Mononuclear cell (primary cell): ENCODE results near the gene TMEM198. TPM values are rescaled to one million over a fixed set of nuclear protein-coding genes. Genes with fewer than 3 reads are reported as not detected.

Source experiments
- H3K27me3 ChIP-seq: 2 replicates; pipeline ENCODE4 v1.6.0; 2011; ENCODE audit warnings: low read length, control low read depth; ENCODE audit not compliant: insufficient read depth
- H3K4me1 ChIP-seq: 2 replicates; pipeline ENCODE4 v1.5.1; 2011; ENCODE audit warnings: mild to moderate bottlenecking, low read length, control low read depth; ENCODE audit not compliant: insufficient read depth
- H3K4me3 ChIP-seq: 2 replicates; pipeline ENCODE4 v1.5.1; 2011; ENCODE audit warnings: mild to moderate bottlenecking, low read length, moderate library complexity
- H3K9me3 ChIP-seq: 2 replicates; pipeline ENCODE4 v1.5.1; 2011; ENCODE audit warnings: low read depth, mild to moderate bottlenecking, control low read depth, low read length
- total RNA-seq: library from RNA; depleted of rRNA; stranded (reverse); fragments of >200 nt; gene quantifications from one replicate; pipeline ENCODE4 v1.2.3, GENCODE V29; 2012

The TMEM198 gene
- total RNA-seq, 1 donor: not detected

- Histone ChIP-seq H3K4me1 (peaks cover 32% of the 10 kb centered on the region), H3K9me3 (no peaks in the 10 kb centered on the region), H3K4me3 (peak overlapping the region; percentile 52), H3K27me3 (peaks cover 23% of the 10 kb centered on the region)
Observed at GRCh38 chr2:219542931-219543595, 765 bp upstream of the TMEM198 start.

- no peak overlapping the region for H3K4me3 ChIP-seq
- H3K4me1 ChIP-seq: peaks cover 32% of the 10 kb centered on the region
- peaks cover 23% of the 10 kb centered on the region for H3K27me3 ChIP-seq
- no peaks in the 10 kb centered on the region for H3K9me3 ChIP-seq
Observed at GRCh38 chr2:219544567-219544966, 739 bp downstream of the TMEM198 start.

DNA sequence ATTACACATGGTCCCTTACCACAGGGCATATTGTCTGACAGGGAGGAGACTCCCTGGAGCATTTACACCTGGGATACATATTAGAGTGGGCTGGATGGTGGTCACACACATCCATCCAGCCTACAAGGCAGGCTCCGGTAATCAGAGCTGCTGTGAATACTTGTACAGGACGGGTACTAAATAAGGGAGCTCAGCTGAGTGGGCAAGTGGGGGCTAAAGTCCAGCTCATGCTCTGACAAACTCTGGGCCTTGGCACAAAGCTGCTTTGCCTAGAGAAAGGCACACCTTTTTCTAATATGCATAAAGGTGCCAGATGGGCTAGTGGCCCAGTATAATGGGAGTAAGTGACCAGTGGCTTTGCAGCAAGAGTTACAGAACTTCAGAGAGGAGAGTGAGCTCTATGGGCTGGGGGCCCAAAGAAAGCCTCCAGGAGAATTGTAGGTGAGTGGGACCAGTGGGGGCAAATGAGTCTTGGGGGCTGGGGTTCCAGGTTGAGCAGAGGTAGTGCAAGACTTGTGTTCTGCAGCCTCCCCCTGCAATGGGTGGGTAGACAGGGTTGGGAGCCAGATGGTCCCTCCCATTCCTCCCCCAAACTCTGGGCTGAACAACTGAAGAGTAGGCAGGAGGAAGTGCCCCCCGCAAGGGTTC, 1.6 kb downstream of the TMEM198 start:
- Histone ChIP-seq H3K4me1 (peaks cover 32% of the 10 kb centered on the region), H3K9me3 (no peaks in the 10 kb centered on the region), H3K4me3 (no peak overlapping the region), H3K27me3 (peaks cover 23% of the 10 kb centered on the region)

- Histone ChIP-seq H3K4me1 (peaks cover 32% of the 10 kb centered on the region), H3K4me3 (no peak overlapping the region), H3K27me3 (peaks cover 25% of the 10 kb centered on the region), H3K9me3 (no peaks in the 10 kb centered on the region)
Observed at GRCh38 chr2:219545943-219546352, 2.1 kb downstream of the TMEM198 start.

- H3K4me1 ChIP-seq: peaks cover 24% of the 10 kb centered on the region
- no peak overlapping the region for H3K4me3 ChIP-seq
- no peaks in the 10 kb centered on the region for H3K9me3 ChIP-seq
- peaks cover 24% of the 10 kb centered on the region for H3K27me3 ChIP-seq
Observed at GRCh38 chr2:219547621-219548020, 3.8 kb downstream of the TMEM198 start.

GRCh38 chr2:219548990-219549389, 5.2 kb downstream of the TMEM198 start:
- Histone ChIP-seq H3K9me3 (no peaks in the 10 kb centered on the region), H3K27me3 (peaks cover 33% of the 10 kb centered on the region)

GRCh38 chr2:219549619-219550018, 5.8 kb downstream of the TMEM198 start:
- Histone ChIP-seq H3K4me3 (no peak overlapping the region), H3K4me1 (peaks cover 12% of the 10 kb centered on the region), H3K27me3 (peaks cover 34% of the 10 kb centered on the region), H3K9me3 (no peaks in the 10 kb centered on the region)

More at GRCh38 chr2:219548990-219549389, 5.2 kb downstream of the TMEM198 start:
- Histone ChIP-seq H3K4me1 (peaks cover 17% of the 10 kb centered on the region), H3K4me3 (no peak overlapping the region)

DNA sequence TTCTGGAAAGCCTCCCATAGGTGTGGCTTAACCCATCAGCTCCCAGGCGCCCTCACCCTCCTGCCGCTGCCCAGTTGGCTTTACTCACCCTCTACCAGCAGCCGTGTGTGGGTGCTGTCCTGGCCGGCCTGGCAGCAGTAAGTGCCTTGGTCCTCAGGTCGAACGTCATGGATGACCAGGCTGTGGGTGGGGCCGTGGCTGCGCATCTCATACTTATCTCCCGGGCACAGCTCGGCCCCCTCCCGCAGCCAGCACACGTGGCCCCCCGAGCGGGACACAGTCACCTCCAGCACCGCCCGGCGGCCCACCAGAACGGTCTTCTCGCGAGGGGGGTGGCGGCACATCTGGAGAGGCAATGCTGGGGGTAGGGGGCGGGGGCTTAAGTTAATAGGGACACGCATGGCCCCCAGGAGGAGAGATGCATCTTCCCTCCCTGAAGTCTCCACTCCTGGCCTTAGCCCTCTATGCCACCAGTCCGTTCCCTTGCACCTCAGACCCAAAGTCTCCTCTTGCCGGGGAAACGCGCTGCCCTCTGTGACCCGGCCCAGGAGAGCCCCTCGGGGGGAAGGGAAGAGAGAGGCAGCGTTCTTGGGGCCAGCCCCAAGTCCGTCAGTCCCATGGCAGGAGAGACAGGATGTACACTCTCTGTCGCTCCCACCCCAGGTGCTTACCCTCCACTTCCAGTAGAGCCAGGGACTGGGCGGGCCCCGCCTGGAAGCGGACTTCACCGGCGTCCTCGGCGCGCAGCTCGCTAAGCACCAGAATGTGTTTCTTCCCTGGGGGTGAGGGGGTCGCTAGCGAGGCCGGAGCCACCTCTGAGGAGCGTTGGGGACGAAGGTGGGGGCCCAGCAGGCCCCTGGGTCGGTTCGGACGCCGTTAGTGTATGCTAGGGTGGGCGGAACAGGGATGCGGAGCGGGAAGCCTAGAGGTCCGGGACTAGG, 7.9 kb downstream of the TMEM198 start:
- Histone ChIP-seq H3K4me3 (no peak overlapping the region), H3K27me3 (peaks cover 29% of the 10 kb centered on the region), H3K4me1 (peaks cover 12% of the 10 kb centered on the region), H3K9me3 (no peaks in the 10 kb centered on the region)

- H3K4me1 ChIP-seq: peaks cover 12% of the 10 kb centered on the region
- peak overlapping the region; percentile 36 for H3K4me3 ChIP-seq
- no peaks in the 10 kb centered on the region for H3K9me3 ChIP-seq
- H3K27me3 ChIP-seq: peaks cover 29% of the 10 kb centered on the region
Observed at GRCh38 chr2:219552382-219553167, 8.7 kb downstream of the TMEM198 start.

- Histone ChIP-seq H3K4me3 (no peak overlapping the region), H3K4me1 (peaks cover 12% of the 10 kb centered on the region), H3K27me3 (peaks cover 29% of the 10 kb centered on the region), H3K9me3 (no peaks in the 10 kb centered on the region)
Observed at GRCh38 chr2:219553168-219553417, 9.3 kb downstream of the TMEM198 start.

DNA sequence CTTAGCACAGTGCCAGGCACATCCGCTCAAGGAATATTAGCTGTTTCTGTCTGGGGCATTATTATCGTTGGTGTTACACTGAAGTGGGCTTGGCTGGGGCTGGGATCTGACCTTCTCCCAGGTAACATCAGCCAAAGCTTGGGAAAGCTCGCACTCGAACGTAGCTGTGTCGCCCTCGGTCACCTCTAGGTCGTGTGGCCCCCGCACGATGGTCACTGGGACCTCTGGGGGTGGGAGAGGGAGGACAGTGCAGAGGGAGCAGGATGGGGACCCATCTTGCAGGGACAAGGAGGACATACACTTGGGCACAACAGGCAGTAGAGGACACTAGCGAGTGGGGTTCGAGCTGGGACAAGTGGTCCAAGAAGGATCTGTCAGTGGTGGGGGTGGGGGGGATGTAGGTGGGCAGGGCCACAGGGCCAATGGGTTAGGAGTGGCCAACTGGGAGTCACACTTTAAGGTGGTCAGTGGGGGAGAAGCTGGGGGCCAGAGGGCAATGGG, 9.7 kb downstream of the TMEM198 start:
- H3K9me3 ChIP-seq: no peaks in the 10 kb centered on the region
- H3K4me3 ChIP-seq: no peak overlapping the region
- peaks cover 29% of the 10 kb centered on the region for H3K27me3 ChIP-seq
- peaks cover 12% of the 10 kb centered on the region for H3K4me1 ChIP-seq

- Histone ChIP-seq H3K4me1 (peaks cover 12% of the 10 kb centered on the region), H3K9me3 (no peaks in the 10 kb centered on the region), H3K27me3 (peaks cover 29% of the 10 kb centered on the region), H3K4me3 (no peak overlapping the region)
Observed at GRCh38 chr2:219554350-219554749, 10.5 kb downstream of the TMEM198 start.

DNA sequence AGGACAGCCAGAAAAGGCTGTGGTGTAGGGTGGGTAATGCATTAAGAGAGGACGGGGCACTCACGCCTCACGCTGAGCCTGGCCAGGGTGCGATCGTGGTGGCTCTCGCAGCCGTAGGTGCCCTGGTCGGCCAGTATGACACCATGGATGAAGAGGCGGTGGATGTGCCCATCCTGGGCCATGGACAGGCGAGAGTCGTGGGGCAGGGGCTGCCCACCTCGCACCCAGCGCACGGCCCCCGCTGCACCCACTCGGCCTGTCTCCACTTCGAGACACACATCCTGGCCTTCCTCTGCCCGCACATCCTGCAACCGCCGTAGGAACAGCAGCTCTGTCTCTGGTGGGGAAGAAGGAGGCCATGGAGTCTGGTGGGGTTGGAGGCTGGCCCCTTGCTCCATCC, 12.1 kb downstream of the TMEM198 start:
- Histone ChIP-seq H3K4me3 (no peak overlapping the region), H3K9me3 (no peaks in the 10 kb centered on the region), H3K27me3 (peaks cover 26% of the 10 kb centered on the region), H3K4me1 (peaks cover 12% of the 10 kb centered on the region)

DNA sequence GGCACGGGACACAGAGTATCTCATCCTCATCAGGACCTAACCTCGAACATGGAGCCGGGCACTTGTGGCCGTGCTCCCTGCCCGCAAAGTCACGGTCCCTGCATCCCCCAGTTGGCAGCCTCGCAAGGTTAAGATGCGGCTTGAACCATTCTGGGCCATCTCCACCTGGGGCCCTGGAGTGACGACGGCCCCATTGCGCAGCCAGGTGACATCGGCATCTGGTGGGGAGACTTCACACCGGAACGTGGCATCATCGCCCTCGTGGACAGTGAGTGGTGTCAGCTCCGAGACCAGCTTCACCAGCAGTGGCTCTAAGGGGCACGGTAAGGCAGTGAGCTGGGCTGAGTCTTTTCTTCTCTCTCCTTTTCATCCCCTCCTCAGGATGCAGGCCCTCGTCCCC, 12.6 kb downstream of the TMEM198 start:
- Histone ChIP-seq H3K9me3 (no peaks in the 10 kb centered on the region), H3K4me1 (peaks cover 12% of the 10 kb centered on the region), H3K4me3 (no peak overlapping the region), H3K27me3 (peaks cover 26% of the 10 kb centered on the region)
